Fibroblast of pulmonary artery (primary cell): Measurements from ENCODE around the gene RHBDF1.

Experiments used
- DNase-seq: peaks from one replicate; pipeline ENCODE4 v3.0.0-alpha.2; 2010; ENCODE audit warnings: low read depth
- H3K4me3 ChIP-seq: replicated peaks from 2 replicates; pipeline ENCODE4 v1.5.1; 2011; ENCODE audit warnings: low read depth, mild to moderate bottlenecking, control low read depth, low read length, moderate library complexity
- CTCF ChIP-seq: IDR thresholded peaks from 2 replicates; pipeline ENCODE4 v1.5.1; 2011; ENCODE audit warnings: mild to moderate bottlenecking, control low read depth, low read length, inconsistent platforms; ENCODE audit errors: missing control alignments

The RHBDF1 gene

GRCh38 chr16:104355-104754 lies 31.9 kb upstream of the RHBDF1 start:
- no peak for DNase-seq
- TF ChIP-seq CTCF, result no peak
- H3K4me3 ChIP-seq, result no peak overlapping the region

- DNase-seq, result peak; percentile 72
- no peak overlapping the region for H3K4me3 ChIP-seq
- TF ChIP-seq CTCF, result no peak
Measured at GRCh38 chr16:102060-102855, 29.8 kb upstream of the RHBDF1 start.

GRCh38 chr16:101586-101985 lies 29.2 kb upstream of the RHBDF1 start:
- no peak for DNase-seq
- H3K4me3 ChIP-seq, result no peak overlapping the region
- TF ChIP-seq CTCF, result no peak

GRCh38 chr16:100989-101388 lies 28.6 kb upstream of the RHBDF1 start:
- H3K4me3 ChIP-seq, result no peak overlapping the region
- no peak for TF ChIP-seq CTCF
- no peak for DNase-seq

- H3K4me3 ChIP-seq, result no peak overlapping the region
- TF ChIP-seq CTCF, result no peak
- no peak for DNase-seq
Measured at GRCh38 chr16:97822-98221, 25.4 kb upstream of the RHBDF1 start.

- H3K4me3 ChIP-seq, result no peak overlapping the region
- peak; percentile 95 for TF ChIP-seq CTCF
- peak; percentile 86 for DNase-seq
Measured at GRCh38 chr16:96935-97381, 24.5 kb upstream of the RHBDF1 start.

GRCh38 chr16:94918-95265 lies 22.5 kb upstream of the RHBDF1 start:
- no peak for TF ChIP-seq CTCF
- no peak for DNase-seq
- H3K4me3 ChIP-seq, result no peak overlapping the region
